Measurements from ENCODE around the gene STK32B. TPM values are rescaled to one million over a fixed set of nuclear protein-coding genes. Genes with fewer than 3 reads are reported as not detected.

Gene STK32B
- total RNA-seq, 1 donor from 2014 or later, result 46.9 TPM

DNA sequence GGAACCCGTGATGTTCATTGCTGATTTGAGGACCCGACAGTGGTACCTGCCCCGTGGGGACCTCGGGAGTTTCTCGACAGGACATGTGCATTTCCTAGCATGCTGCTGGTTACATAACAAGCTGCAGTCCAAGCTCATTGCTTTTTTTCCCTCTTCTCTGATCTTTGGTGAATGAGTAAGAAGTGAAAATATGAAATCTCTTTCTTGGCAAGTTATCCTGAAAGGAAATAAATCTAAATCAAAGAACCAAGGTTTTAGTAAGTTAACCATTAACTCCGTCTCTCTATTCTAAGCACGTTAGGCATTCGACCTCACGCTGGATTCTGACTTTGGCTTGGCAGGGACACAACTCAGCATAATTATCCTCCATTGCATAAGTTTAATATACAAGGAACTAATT, 86.6 kb downstream of the STK32B start:
- DNase-seq (ENCODE audit: extremely low spot score, unreplicated experiment), result no peak
- H3K4me1 Mint-ChIP-seq (ENCODE audit: unreplicated experiment), result peaks cover 16% of the 10 kb centered on the region
- H3K27me3 Mint-ChIP-seq (ENCODE audit: unreplicated experiment), result no peaks in the 10 kb centered on the region
- TF ChIP-seq, protein P1, sequence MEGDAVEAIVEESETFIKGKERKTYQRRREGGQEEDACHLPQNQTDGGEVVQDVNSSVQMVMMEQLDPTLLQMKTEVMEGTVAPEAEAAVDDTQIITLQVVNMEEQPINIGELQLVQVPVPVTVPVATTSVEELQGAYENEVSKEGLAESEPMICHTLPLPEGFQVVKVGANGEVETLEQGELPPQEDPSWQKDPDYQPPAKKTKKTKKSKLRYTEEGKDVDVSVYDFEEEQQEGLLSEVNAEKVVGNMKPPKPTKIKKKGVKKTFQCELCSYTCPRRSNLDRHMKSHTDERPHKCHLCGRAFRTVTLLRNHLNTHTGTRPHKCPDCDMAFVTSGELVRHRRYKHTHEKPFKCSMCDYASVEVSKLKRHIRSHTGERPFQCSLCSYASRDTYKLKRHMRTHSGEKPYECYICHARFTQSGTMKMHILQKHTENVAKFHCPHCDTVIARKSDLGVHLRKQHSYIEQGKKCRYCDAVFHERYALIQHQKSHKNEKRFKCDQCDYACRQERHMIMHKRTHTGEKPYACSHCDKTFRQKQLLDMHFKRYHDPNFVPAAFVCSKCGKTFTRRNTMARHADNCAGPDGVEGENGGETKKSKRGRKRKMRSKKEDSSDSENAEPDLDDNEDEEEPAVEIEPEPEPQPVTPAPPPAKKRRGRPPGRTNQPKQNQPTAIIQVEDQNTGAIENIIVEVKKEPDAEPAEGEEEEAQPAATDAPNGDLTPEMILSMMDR (IDR thresholded peaks at IDR 0.05), result no peak
- no peaks in the 10 kb centered on the region for H3K9me3 Mint-ChIP-seq (ENCODE audit: unreplicated experiment)
- H3K27ac Mint-ChIP-seq (ENCODE audit: unreplicated experiment), result no peak overlapping the region
- H3K4me3 Mint-ChIP-seq (ENCODE audit: unreplicated experiment), result no peak overlapping the region
- H3K36me3 Mint-ChIP-seq (ENCODE audit: unreplicated experiment), result peaks cover 18% of the 10 kb centered on the region

- Mint-ChIP-seq H3K4me3 (ENCODE audit: unreplicated experiment) (no peak overlapping the region), H3K36me3 (ENCODE audit: unreplicated experiment) (peaks cover 15% of the 10 kb centered on the region), H3K27ac (ENCODE audit: unreplicated experiment) (no peak overlapping the region), H3K9me3 (ENCODE audit: unreplicated experiment) (no peaks in the 10 kb centered on the region), H3K4me1 (ENCODE audit: unreplicated experiment) (peaks cover 11% of the 10 kb centered on the region), H3K27me3 (ENCODE audit: unreplicated experiment) (no peaks in the 10 kb centered on the region)
- DNase-seq (ENCODE audit: extremely low spot score, unreplicated experiment), result no peak
- TF ChIP-seq, protein P1 (IDR thresholded peaks at IDR 0.05), result no peak
These were observed 87.1 kb downstream of the STK32B start for GRCh38 chr4:5138389-5138788.

DNA sequence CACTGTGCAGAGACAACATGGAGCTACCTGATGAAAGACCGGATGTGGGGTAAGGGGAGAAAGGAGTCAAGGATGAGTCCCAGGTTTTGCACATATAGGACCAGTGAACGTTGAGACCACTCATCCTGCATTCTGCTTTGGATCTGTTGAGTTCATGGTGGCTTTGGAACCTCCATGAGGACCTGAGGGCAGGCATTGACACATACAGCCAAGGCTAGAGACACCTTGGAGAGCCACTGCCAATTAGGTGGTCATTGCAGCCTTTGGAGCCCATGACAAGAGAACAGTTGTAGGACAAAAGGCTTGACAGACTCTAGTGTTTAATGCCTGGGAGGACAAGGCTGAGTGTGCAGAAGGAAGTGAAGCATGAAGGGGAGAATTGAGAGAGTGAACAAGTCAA, 87.9 kb downstream of the STK32B start:
- peaks cover 21% of the 10 kb centered on the region for H3K36me3 Mint-ChIP-seq (ENCODE audit: unreplicated experiment)
- H3K27ac Mint-ChIP-seq (ENCODE audit: unreplicated experiment), result no peak overlapping the region
- H3K4me3 Mint-ChIP-seq (ENCODE audit: unreplicated experiment), result no peak overlapping the region
- H3K27me3 Mint-ChIP-seq (ENCODE audit: unreplicated experiment), result no peaks in the 10 kb centered on the region
- peak; percentile 40 for DNase-seq (ENCODE audit: extremely low spot score, unreplicated experiment)
- peaks cover 11% of the 10 kb centered on the region for H3K4me1 Mint-ChIP-seq (ENCODE audit: unreplicated experiment)
- TF ChIP-seq, protein P1 (IDR thresholded peaks at IDR 0.05), result no peak
- no peaks in the 10 kb centered on the region for H3K9me3 Mint-ChIP-seq (ENCODE audit: unreplicated experiment)

DNA sequence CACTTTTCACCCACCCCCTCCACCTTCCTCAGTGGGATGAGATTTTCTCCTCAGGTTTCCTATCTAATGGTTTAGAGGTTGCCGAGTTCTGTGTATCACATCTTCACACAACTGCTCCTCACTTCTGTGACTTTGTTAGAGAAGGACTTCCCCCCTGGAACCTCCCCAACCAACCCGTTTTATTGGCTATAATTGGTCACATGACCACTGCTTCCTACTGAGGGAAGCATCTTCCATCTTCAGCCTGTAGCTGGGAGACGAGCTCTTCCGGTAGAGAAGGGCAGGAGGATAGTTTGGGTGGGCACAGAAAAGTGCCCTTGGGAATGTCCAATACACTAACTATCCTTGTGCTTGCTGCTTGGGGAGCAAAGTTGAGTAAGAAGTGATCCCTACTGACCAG, 90.5 kb downstream of the STK32B start:
- TF ChIP-seq, protein P1 (IDR thresholded peaks at IDR 0.05), result no peak
- H3K36me3 Mint-ChIP-seq (ENCODE audit: unreplicated experiment), result peaks cover 15% of the 10 kb centered on the region
- no peak overlapping the region for H3K4me3 Mint-ChIP-seq (ENCODE audit: unreplicated experiment)
- H3K27ac Mint-ChIP-seq (ENCODE audit: unreplicated experiment), result no peak overlapping the region
- peak; percentile 23 for DNase-seq (ENCODE audit: extremely low spot score, unreplicated experiment)
- no peaks in the 10 kb centered on the region for H3K27me3 Mint-ChIP-seq (ENCODE audit: unreplicated experiment)
- peaks cover 11% of the 10 kb centered on the region for H3K4me1 Mint-ChIP-seq (ENCODE audit: unreplicated experiment)
- H3K9me3 Mint-ChIP-seq (ENCODE audit: unreplicated experiment), result peaks cover 2% of the 10 kb centered on the region

DNA sequence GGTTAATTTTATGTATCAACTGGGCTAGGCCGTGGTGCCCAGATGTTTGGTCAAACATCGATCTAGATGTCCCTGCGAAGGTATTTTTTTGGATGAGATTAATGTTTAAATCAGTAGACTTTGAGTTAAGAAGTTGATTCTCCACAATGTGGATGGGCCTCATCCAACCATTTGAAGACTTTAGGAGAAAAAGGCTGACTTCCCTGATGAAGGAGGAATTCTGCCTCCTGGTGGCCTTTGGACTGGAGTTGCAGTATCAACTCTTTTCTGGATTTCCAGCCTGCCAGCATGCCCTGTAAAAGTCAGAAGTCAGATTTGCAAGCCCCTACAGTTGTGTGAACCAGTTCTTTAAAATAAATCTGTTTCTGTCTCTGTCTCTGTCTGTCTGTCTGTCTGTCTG, 91.4 kb downstream of the STK32B start:
- peak; percentile 48 for DNase-seq (ENCODE audit: extremely low spot score, unreplicated experiment)
- TF ChIP-seq, protein P1 (IDR thresholded peaks at IDR 0.05), result peak; percentile 64
- Mint-ChIP-seq H3K9me3 (ENCODE audit: unreplicated experiment) (peaks cover 4% of the 10 kb centered on the region), H3K36me3 (ENCODE audit: unreplicated experiment) (peaks cover 20% of the 10 kb centered on the region), H3K4me1 (ENCODE audit: unreplicated experiment) (peaks cover 5% of the 10 kb centered on the region), H3K4me3 (ENCODE audit: unreplicated experiment) (no peak overlapping the region), H3K27me3 (ENCODE audit: unreplicated experiment) (no peaks in the 10 kb centered on the region), H3K27ac (ENCODE audit: unreplicated experiment) (no peak overlapping the region)
